ENCODE results near the gene PXK.
A peak's percentile ranks its signal among the peaks of the same experiment; 100 is the strongest.
"Not testable (repeated sequence)": the region's sequence is repeated elsewhere in the genome, so short reads cannot be mapped to it uniquely, and the experiment has no call there.

PXK gene

DNA sequence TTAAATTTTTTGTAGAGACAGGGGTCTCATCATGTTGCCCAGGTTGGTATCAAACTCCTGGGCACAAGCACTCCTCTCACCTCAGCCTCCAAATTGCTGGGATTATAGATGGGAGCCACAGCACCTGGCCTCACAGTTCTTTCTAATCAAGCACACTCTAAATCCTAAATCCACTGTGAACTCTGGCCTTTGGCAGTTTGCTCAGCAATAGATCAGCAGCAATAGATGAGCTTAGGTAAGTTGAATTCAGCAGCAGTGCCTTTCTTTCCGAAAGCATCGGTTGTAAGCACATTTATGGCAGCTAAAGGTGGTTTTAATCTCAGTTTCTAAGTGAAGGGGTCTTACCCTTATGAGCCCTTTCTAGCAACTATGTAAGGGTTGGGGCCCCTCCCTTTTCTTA lies 84.4 kb downstream of the PXK start:
- DNase-seq (ENCODE audit: low read depth in 1 of 2, low spot score in 1 of 2), result no peak

DNA sequence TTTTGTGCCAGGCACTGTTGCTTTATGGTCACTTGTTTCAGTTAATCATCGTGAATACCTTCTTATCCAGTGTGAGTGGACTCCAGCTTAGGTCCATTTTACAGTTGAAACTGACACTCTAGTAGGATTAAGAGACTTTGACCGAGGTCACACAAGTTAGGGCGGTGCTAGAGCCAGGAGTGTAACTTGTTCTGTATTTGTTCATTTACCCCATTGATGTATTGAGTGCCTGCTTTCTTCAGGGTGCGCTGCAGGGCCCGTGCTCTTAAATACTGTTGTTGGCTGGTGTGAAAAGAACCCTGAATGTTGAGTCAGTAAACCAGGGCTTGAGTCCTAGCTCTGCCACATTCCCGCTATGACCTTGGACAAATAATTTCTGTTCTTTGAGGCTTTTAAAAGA lies 85.5 kb downstream of the PXK start:
- DNase-seq (ENCODE audit: low read depth in 1 of 2, low spot score in 1 of 2), result no peak

DNA sequence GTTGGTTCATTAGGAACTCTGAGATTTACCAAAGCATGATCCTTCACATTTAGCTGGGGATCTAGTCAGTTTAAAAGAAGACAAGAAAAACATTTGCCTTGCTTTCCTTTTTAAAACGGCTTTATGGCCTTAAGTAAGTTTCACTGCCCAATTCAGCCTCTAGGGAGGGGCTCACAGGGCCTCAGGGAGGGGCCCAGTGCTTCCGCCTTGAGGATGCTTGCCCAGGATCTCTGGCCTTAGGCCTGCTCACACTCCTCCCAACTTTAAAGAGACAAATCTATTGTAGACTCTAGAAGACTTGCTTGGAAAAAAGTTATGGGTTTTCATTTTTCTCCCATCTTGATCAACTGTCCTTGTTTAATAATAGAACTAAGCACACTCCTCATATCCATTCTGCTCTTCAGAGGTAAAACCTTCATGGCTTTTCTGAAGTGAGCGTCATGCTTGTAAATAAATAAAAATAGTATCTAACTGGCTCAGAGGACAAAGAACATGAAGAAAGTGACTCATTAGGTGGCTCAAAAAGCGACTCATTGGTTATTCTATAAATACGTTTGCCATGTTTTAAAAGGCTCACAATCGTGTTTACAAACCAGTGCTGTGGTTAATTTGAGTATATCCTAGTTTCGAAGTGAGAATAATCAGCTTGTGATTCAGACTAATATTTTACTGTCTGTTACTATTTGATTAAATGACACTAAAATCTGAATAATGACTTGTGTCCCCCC lies 87.3 kb downstream of the PXK start:
- DNase-seq (ENCODE audit: low read depth in 1 of 2, low spot score in 1 of 2), result no peak

DNA sequence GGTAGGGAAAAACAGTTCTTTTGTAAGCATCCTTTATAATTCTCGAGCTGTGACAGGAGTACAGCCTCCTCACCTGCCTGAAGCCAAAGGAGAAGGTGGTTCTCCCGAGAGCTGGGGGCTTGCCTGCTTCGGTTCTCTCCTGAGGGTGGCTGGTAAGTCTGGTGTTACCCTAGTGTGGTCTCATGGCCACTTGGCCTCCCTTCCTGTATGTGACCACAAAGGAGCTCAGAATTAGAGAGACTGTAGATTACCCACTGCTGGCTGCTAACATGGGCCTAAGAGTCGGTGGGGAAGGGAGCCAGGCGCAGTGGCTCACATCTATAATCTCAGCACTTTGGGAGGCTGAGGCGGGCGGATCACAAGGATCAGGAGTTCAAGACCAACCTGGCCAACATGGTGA lies 88.3 kb downstream of the PXK start:
- no peak for DNase-seq (ENCODE audit: low read depth in 1 of 2, low spot score in 1 of 2)

DNA sequence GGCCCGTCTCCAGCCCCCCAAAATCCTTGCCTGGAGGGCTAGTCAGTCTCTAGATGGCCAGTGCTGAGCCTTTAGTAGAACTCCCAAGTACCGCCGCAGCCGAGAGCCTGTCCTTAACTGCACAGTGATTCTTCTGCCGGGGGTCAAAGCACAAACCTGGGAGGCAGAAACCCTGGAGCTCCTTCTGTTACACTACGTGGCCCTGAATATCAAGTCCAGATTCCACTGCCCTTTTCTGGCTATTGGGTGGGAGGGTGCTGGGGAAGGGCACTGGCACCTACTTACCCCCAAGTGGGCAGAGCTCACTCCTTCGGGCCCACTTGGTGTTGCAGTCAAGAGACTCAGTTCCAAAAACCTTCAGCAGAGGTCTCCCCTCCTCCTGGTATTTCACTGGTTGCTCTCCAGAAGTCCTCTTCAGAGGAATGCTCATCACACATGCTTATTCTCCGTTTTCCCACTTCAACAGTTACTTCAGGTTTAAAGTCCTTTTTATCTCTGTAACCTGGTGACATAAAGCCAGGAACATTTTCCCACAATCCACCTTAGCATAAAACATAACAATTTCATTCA lies 90.1 kb downstream of the PXK start:
- no peak for DNase-seq (ENCODE audit: low read depth in 1 of 2, low spot score in 1 of 2)

DNA sequence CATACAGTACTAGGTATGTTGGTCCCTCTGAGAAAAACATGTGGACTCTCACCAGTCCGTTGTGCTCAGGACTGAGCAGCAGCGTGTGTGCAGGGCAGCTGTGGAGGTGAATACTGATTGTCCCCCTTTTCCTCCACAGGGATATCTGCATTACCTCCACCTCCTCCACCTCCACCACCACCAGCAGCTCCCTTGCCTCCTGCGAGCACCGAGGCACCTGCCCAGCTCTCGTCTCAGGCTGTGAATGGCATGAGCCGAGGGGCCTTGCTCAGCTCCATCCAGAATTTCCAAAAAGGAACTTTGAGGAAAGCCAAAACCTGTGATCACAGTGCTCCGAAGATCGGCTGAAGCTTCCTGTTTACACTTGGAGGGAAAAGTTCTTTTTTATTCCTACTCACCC lies 91.9 kb downstream of the PXK start:
- DNase-seq (ENCODE audit: low read depth in 1 of 2, low spot score in 1 of 2), result no peak

DNA sequence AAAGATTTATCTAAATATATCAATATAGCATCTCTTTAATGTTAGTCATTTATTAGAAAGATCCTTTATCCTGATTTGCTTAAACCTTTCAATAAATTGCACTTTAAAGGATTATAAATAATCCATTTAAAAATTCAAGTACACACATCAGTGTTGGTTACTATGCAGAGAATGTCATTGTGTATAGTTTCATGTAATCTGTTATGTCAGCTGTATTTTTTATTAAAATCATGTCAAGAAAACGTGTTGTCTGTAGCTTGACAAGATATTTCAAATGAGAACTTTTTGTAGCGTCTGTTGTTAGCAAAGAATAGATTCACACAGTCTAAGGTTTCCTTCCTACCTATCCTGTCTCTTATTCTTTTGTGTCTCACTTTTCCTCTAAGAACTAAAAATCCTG lies 93.1 kb downstream of the PXK start:
- DNase-seq (ENCODE audit: low read depth in 1 of 2, low spot score in 1 of 2), result no peak

DNA sequence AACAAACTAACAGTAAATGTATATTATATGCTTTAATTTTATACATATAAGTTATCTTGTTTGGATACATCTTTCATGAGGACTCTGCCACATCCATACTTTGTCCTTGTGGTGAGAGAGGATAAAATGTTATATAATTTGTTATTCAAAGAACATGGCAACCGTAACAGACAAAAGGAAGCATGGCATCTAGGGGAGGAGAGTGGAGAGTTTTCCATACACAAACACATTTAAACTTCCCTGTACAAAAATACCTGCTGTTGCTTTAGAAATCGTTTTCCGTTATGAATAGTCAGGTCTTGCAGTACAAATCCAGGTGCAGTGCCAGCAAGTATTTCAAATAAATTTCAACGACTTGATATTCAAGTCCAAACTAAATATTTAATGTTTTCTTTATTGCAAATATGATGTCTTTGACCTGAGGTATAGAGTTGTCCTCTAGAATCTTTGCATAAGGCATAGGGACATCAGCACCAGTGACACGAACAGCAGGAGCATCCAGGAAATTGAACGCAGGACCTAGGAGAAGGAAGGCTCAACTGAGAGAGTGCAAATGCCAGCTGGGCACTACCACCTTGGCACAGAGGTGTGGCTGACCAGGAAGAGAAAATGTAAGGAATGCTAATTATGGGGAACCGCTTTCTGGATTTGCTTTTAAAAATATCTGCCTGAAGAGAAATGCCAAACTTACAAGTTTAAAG lies 95.1 kb downstream of the PXK start:
- DNase-seq (ENCODE audit: low read depth in 1 of 2, low spot score in 1 of 2), result no peak

DNA sequence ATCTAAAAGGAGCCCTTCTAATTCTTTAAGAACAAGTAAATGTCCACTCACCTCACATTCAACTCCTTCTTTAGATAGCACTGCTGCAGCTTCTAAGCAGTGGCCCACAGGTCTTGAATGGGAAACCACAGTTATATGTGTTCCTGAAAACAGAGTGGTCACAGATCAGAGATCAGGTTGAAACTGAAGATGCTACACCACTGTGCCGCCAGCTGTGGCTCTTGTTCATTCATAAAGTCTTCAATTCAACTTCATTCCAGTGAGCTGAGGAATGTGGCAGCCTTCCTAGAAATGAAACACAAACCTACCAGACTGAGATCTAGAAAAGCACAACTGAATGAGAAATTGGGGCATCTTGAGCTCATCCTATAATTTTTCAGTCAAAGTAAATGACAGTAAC lies 97.0 kb downstream of the PXK start:
- DNase-seq (ENCODE audit: low read depth in 1 of 2, low spot score in 1 of 2), result no peak

DNA sequence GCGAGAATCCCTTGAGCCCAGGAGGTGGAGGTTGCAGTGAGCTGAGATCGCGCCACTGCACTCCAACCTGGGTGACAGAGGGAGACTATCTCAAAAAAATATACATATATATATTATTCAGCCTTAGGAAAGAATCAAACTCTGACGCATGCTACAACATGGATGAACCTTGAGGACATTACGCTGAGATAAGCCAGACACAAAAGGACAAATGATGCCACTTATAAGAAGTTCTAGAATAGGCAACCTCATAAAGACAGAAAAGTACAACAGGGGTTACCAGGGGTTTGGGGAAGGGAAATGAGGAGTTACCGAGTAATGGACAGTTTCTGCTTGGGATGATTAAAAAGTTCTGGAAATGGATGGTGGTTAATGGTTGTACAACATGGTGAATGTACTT lies 100.2 kb downstream of the PXK start:
- DNase-seq (ENCODE audit: low read depth in 1 of 2, low spot score in 1 of 2), result no peak

DNA sequence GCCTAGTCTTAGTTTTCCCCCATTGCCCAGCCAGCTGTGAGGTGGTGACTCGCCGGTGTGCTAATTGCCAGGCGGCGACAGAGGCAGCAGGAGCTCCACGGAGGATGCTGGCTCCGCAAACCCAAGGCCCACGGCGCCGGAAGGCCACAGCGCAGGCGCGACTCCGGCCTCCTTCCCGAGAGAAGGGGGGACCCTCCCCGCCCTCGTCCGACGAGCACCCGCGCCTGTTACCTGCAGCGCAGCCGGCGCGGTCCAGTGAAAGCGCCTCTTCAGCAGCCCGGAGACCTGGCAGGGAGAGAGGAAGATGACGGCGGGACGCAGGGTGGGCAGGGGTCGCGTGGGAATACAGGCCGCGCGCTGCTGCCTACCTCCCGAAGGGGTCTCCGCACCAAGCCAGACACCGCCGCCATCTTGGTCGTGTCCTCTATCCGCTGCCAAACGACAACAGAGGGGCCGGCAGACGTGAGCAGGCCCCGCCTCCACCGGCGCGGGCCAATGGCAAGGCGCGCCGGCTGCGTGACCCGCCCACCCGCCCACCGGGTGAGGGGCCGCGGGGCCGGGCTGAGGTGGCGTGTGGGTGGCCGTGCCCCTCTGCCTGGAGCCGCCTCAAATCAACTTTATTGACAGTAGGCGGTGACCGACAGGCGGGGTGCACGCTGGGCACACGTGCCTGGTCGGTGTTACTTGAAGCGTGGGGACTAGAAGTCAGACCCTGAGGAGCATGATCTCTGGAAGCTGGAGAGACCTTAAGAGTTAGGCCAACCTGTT lies 100.9 kb downstream of the PXK start, which contains the start of gene PDHB:
Gene PDHB (minus strand): TSS at position 433 of the 768 bp plus-strand sequence. CDS start 23 bp downstream, at position 410.
- DNase-seq (ENCODE audit: low read depth in 1 of 2, low spot score in 1 of 2), result peak; percentile 79 to 83

DNA sequence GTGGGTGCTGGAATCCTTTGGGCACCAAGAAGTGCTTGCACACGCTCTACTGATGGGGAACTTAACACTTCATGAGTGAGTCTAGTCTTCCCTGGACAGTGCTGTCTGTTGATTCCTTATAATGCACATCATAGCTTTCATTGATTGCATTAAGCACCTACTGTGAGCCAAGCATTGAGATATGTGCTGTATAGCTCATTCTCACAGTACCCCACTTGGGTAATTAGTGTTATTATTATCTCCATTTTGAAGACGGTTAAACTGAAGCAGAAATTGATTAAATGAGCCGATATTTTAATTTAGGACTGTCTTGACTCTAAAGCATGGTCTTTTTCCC lies 101.4 kb downstream of the PXK start:
- no peak for DNase-seq (ENCODE audit: low read depth in 1 of 2, low spot score in 1 of 2)

DNA sequence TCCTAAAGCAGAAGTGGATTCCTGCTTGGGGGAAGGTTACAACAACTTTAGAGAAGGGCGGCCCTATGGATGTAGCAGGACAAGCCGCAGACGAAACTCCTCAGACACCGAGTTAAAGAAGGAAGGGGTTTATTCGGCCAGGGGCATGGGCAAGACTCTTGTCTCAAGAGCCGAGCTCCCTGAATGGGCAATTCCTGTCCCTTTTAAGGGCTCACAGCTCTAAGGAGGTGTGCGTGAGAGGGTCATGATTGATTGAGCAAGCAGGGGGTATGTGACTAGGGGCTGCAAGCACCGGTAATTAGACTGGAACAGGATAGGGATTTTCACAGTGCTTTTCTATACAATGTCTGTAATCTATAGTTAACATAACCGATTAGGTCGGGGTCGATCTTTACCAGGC lies 101.8 kb downstream of the PXK start:
- no peak for DNase-seq (ENCODE audit: low read depth in 1 of 2, low spot score in 1 of 2)

DNA sequence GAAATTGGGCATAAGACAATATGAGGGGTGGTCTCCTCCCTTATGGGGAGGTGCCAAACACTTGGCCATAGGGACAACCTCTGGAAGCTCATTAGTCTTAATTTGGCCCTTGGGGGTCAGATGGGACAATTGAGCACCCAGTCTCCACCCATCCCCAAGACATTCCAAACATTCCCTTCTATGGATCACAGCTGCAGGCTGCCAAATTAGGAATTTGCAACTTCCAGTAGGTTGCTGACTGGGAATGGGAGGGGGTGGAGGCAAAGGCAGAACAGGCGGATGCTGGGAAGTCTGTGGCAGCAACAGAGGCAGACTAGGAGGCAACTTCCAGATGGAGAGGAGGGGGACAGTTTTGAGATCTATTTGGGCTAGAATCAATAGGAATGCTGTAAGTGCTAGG lies 102.3 kb downstream of the PXK start:
- no peak for DNase-seq (ENCODE audit: low read depth in 1 of 2, low spot score in 1 of 2)

DNA sequence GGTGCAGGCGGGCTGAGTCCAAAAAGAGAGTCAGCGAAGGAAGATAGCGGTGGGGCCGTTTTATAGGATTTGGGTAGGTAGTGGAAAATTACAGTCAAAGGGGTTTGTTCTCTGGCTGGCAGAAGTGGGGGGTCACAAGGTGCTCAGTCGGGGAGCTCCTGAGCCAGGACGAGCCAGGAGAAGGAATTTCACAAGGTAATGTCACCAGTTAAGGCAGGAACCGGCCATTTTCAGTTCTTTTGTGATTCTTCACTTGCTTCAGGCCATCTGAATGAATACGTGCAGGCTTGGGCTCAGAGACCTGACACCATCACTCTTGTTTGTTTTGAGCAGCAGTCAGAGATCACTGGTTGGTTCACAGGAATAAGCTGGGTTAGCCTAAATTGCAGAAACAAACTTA lies 104.6 kb downstream of the PXK start:
- DNase-seq (ENCODE audit: low read depth in 1 of 2, low spot score in 1 of 2), result not testable (repeated sequence)

DNA sequence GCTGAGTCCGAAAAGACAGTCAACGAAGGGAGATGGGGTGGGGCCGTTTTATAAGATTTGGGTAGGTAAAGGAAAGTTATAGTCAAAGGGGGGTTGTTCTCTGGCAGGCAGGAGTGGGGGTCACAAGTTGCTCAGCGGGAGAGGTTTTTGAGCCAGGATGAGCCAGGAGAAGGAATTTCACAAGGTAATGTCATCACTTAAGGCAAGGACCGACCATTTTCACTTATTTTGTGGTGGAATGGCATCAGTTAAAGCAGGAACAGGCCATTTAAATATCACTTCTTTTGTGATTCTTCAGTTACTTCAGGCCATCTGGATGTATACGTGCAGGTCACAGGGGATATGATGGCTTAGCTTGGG lies 108.3 kb downstream of the PXK start:
- DNase-seq (ENCODE audit: low read depth in 1 of 2, low spot score in 1 of 2), result not testable (repeated sequence)

DNA sequence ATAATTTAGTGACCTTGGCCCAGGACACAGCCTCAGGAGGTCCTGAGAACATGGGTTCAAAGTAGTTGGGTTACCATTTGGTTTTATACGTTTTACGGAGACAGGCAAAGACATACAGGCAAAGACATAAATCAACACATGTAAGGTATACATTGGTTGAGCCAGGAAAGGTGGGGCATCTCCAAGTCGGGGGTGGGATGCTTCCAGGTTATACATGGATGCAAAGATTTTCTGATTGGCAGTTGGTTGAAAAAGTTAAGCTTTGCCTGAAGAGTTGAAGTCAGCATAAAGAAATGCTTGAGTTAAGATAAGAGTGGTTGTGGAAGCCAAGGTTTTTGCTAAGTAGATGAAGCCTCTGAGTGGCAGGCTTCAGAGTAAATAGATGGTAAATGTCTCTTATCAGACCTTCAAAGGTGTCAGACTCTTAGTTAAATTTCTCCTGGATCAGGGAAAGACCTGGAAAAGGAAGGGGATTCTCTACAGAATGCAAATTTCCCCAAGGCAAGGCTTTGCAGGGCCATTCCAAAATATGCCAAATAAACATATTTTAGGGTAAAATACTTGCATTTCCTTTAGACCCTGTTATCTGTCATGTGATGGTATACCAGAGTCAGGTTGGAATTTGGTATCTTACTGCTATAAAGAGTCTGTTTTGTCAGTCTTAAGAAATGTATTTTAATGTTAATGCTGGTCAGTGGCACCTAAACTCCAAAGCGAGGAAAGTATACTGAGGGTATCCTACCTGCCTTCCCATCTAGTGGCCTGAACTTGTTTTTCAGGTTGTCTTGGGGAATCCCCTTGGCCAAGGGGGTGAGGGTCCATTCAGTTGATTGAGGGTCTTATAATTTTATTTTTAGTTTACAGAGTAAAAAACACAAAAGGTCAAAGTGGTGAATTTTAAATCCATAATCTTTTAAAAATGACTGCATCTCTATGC lies 109.1 kb downstream of the PXK start:
- no peak for DNase-seq (ENCODE audit: low read depth in 1 of 2, low spot score in 1 of 2)

DNA sequence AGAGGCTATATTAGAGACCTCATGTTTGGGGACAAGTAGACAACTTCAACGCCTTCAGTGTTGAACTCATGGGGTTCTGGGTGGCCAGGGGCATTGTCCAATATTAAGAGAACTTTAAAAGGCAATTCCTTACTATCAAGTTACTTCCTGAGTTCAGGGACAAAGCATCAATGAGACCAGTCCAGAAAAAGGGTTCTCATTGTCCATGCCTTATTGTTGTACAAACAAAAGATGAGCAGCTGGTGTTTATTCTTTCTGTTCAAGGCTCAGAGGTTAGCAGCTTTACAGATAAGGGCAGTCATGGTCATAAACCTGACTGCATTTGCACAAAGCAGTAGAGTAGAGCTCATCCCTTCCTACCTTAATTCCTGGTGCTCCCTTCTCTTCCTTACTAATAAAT lies 119.5 kb downstream of the PXK start:
- DNase-seq (ENCODE audit: low read depth in 1 of 2, low spot score in 1 of 2), result no peak

DNA sequence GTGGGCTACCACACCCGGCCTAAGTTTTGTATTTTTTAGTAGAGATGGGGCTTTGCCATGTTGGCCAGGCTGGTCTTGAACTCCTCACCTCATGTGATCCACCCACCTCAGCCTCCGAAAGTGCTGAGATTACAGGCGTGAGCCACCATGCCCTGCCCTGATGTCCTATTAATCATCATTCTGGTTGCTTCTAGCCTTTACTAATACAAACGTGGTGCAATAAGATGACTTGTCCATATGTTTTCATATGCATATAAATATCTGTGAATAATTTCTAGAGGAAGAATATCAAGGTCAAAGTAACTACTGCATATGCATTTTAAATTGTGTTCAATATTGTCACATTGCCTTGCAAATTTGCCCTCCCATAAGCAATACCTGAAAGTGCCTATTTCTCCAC lies 126.5 kb downstream of the PXK start:
- DNase-seq (ENCODE audit: low read depth in 1 of 2, low spot score in 1 of 2), result no peak

DNA sequence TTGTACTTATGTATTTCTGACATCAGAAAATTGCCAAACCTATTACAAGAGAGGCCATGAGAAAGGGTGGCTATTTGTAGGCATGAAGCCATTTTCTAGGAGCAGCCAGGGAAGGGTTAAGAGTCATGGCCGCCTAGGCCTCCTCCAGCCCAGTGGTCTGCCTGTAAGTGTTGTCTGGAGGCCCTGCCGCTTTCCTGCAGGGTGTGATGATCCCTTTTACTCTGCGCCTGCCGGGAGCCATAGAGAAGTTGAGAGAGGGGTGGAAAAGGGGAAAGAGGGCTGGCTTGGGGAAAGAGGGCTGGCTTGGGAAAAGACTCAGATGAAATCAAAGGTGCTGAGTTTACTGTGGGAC lies 130.1 kb downstream of the PXK start:
- no peak for DNase-seq (ENCODE audit: low read depth in 1 of 2, low spot score in 1 of 2)
